ENCODE measurements around the gene LRRC45.

DNA sequence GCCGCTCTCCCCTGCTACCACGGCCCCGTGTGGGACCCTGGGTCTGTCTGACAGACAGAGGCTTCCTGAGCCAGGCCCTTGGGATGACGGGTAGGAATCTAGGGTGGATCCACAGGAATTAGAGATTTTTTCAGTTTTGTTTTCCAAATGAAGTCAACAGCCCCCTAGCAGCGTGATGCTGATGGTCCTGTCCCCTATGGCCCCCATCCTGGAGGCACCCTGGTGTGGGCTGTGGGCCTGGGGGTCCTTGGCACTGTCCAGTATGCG, 15.9 kb upstream of the LRRC45 start:
- TF ChIP-seq, protein P1, sequence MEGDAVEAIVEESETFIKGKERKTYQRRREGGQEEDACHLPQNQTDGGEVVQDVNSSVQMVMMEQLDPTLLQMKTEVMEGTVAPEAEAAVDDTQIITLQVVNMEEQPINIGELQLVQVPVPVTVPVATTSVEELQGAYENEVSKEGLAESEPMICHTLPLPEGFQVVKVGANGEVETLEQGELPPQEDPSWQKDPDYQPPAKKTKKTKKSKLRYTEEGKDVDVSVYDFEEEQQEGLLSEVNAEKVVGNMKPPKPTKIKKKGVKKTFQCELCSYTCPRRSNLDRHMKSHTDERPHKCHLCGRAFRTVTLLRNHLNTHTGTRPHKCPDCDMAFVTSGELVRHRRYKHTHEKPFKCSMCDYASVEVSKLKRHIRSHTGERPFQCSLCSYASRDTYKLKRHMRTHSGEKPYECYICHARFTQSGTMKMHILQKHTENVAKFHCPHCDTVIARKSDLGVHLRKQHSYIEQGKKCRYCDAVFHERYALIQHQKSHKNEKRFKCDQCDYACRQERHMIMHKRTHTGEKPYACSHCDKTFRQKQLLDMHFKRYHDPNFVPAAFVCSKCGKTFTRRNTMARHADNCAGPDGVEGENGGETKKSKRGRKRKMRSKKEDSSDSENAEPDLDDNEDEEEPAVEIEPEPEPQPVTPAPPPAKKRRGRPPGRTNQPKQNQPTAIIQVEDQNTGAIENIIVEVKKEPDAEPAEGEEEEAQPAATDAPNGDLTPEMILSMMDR (optimal IDR thresholded peaks at IDR 0.05 in 1 of 3, IDR thresholded peaks at IDR 0.05 in 1 of 3, conservative IDR thresholded peaks at IDR 0.05 in 1 of 3; ENCODE audit: extremely low read depth in 1 of 3, insufficient read depth in 2 of 3, low read length in 3 of 3), result no peak
- TF ChIP-seq EZH2 (IDR thresholded peaks at IDR 0.05; ENCODE audit: low read length), result no peak
